ENCODE measurements around the gene TARBP1. TPM values are rescaled to one million over a fixed set of nuclear protein-coding genes. Genes with fewer than 3 reads are reported as not detected.
"Not testable (repeated sequence)": the region's sequence is repeated elsewhere in the genome, so short reads cannot be mapped to it uniquely, and the experiment has no call there.

Gene TARBP1
- total RNA-seq, 1 donor = 20.3 TPM

DNA sequence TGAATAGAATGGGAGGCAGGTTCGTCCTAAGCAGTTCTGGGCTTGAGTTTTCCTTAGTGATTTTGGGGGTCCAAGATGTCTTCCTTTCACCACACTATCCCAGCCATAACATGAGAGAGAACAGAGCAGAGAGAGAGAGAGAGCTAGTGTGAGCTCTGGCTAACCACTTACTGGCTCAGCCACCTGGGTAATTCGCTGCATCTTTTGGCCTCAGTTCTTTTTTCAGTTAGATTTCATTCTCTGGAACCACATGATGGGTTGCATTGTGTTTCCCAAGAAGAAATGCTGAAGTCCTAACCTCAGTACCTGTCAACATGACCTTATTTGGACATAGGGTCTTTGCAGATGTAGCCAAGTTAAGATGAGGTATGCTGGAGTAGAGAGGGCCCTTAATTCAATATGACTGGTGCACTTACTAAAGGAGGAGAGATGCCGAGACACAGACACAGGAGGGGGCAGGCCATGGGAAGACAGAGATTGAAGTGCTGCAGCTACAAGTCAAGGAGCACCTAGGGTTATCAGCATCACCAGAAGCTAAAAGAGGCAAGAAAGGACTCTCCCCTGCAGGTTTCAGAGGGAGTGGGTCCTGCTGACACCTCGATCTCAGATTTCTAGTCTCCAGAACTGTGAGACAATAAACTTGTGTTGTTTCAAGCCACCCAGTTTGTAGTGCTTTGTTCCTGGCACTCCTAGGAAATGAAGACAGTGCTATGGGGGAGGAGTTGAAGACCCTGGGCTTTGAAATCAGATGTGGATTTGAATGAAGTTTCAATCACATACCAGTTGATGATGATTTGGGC lies 26.2 kb upstream of the TARBP1 start:
- no peak for DNase-seq (ENCODE audit: low read depth)
- TF ChIP-seq, protein P1, sequence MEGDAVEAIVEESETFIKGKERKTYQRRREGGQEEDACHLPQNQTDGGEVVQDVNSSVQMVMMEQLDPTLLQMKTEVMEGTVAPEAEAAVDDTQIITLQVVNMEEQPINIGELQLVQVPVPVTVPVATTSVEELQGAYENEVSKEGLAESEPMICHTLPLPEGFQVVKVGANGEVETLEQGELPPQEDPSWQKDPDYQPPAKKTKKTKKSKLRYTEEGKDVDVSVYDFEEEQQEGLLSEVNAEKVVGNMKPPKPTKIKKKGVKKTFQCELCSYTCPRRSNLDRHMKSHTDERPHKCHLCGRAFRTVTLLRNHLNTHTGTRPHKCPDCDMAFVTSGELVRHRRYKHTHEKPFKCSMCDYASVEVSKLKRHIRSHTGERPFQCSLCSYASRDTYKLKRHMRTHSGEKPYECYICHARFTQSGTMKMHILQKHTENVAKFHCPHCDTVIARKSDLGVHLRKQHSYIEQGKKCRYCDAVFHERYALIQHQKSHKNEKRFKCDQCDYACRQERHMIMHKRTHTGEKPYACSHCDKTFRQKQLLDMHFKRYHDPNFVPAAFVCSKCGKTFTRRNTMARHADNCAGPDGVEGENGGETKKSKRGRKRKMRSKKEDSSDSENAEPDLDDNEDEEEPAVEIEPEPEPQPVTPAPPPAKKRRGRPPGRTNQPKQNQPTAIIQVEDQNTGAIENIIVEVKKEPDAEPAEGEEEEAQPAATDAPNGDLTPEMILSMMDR (IDR thresholded peaks at IDR 0.05; ENCODE audit: insufficient read depth, low read depth, low read length) = no peak
- H3K4me3 ChIP-seq (ENCODE audit: low read depth, low read length) = no peak overlapping the region

DNA sequence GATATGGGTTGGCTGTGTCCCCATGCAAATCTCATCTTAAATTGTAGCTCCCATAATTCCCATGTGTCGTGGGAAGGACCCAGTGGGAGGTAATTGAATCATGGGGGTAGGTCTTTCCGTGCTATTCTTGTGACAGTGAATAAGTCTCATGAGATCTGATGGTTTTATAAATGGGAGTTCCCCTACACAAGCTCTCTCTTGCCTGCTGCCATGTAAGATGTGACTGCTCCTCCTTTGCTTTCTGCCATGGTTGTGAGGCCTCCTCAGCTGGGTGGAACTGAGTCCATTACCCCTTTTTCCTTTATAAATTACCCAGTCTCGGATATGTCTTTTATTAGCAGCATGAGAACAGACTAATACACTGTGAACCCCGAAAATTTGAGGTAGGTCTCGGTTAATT lies 25.3 kb upstream of the TARBP1 start:
- H3K4me3 ChIP-seq (ENCODE audit: low read depth, low read length); DNase-seq (ENCODE audit: low read depth): not testable (repeated sequence)

DNA sequence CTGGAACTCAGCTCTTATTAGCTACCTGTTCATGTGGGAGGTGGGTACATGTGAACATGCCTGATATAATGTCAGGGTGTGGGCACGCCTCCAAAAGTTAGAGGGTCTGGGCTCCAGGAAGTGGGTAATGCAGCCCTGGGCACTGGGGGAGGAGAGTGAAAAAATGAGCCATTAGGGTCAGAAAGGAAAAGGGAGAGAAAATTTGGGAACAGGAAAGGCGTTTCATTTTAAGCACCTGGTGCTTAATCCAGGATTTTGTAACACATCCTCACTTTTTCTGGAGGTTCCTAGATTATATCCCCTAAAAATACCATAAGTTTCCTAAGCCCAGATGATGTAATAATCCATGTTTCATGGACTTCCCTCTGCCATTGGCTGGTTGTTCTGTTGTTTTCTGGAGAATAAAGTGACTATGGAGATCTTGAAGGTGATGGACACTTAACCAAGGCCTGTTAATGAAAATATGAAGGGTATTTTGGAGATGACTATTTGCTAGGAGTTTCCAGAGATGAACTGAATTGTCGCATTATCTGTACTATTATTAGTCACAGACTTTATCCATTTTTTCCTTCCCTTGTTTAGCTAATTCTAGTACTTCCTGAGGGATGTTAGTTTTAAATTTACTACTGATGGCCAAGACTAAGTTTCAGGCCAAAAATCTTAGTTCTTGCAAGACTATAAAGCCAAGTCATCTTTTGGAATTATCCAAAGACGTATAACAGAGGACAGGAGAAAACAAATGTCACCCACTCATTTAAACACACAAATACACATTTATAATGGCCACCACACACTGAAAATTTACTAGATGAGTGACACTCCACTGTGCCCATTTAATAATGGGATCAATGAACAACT lies 24.4 kb upstream of the TARBP1 start:
- DNase-seq (ENCODE audit: low read depth) = no peak
- TF ChIP-seq, protein P1 (IDR thresholded peaks at IDR 0.05; ENCODE audit: insufficient read depth, low read depth, low read length) = no peak
- H3K4me3 ChIP-seq (ENCODE audit: low read depth, low read length) = no peak overlapping the region

DNA sequence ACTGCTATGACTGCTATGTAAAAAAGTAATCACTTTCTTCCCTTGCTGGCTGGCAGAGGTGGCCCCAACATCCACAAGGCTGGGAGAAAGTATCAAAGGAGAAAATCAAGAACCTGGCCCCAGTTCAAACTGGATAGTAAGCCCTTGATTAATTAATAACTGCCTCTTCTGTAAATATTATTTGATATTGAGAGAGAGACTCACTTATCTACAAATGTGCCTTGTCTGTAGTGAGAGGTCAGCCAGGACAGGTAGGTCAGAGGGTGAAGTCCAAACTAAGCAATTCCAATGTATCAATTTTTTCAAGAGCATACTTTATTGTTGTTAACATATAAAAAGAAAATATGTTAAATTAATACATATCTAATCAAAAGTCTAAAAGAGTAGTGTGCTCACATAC lies 23.8 kb upstream of the TARBP1 start:
- no peak for DNase-seq (ENCODE audit: low read depth)
- TF ChIP-seq, protein P1 (IDR thresholded peaks at IDR 0.05; ENCODE audit: insufficient read depth, low read depth, low read length) = no peak
- H3K4me3 ChIP-seq (ENCODE audit: low read depth, low read length) = no peak overlapping the region

DNA sequence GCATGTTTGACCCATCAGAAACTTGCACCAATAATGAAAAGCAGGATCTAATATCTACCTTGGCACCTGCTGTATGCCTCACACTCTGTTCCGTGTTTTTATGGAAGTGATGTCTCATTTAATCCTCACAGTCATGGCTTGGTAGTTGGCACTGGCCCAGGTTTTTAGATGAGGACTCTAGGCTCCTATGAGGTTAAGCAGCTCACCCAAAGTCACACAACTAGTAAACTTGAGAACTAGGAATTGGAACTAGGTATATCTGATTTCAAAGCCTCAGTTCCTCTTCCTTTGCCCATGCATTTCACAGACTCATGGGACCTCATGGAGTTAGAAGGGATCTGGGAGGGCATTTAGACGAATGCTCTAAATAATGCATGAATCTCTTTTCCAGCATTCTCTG lies 21.3 kb upstream of the TARBP1 start:
- no peak for DNase-seq (ENCODE audit: low read depth)
- H3K4me3 ChIP-seq (ENCODE audit: low read depth, low read length) = no peak overlapping the region

DNA sequence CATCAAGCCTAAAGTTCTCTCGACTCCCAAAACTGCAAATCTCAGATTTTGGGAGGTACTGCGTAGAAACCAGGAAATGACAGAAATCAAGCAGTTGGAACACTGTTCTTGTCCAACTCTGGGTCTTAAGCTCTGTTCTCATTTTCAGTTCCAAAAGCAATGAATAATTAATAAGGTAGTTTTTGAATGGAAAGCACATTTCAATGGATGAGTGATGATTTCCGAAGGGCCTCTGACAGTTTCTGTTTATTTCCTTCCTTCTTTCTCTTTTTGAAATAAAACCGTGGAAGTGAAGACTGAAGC lies 20.9 kb upstream of the TARBP1 start:
- DNase-seq (ENCODE audit: low read depth) = no peak
- no peak overlapping the region for H3K4me3 ChIP-seq (ENCODE audit: low read depth, low read length)
- TF ChIP-seq, protein P1 (IDR thresholded peaks at IDR 0.05; ENCODE audit: insufficient read depth, low read depth, low read length) = no peak

More for the DNA sequence above, 21.3 kb upstream of the TARBP1 start:
- TF ChIP-seq, protein P1 (IDR thresholded peaks at IDR 0.05; ENCODE audit: insufficient read depth, low read depth, low read length) = no peak

All from fibroblast of villous mesenchyme (primary cell).